GM18867 (cell line): Measurements from ENCODE around the gene SRXN1.

Experiments used
- ATAC-seq: cut with Tn5 transposase; IDR thresholded peaks from one replicate; pipeline ENCODE4 v1.9.1; 2021; ENCODE audit warnings: mild to moderate bottlenecking, moderate library complexity; ENCODE audit not compliant: unreplicated experiment

SRXN1 gene

GRCh38 chr20:637559-637958, 15.4 kb downstream of the SRXN1 start:
- ATAC-seq: no peak

- ATAC-seq: no peak
These were observed 17.1 kb downstream of the SRXN1 start for GRCh38 chr20:635893-636338.

GRCh38 chr20:635028-635892, 17.7 kb downstream of the SRXN1 start:
- ATAC-seq: no peak

- no peak for ATAC-seq
These were observed 18.7 kb downstream of the SRXN1 start for GRCh38 chr20:634148-634925.

GRCh38 chr20:631101-631500, 21.9 kb downstream of the SRXN1 start:
- no peak for ATAC-seq

GRCh38 chr20:626579-626978, 26.4 kb downstream of the SRXN1 start:
- ATAC-seq: no peak

GRCh38 chr20:625360-625932, 27.6 kb downstream of the SRXN1 start:
- no peak for ATAC-seq

- ATAC-seq: no peak
These were observed 29.3 kb downstream of the SRXN1 start for GRCh38 chr20:623704-624103.

- no peak for ATAC-seq
These were observed 30.0 kb downstream of the SRXN1 start for GRCh38 chr20:623021-623420.

GRCh38 chr20:622161-622560, 30.8 kb downstream of the SRXN1 start:
- no peak for ATAC-seq

GRCh38 chr20:621125-621756, 31.8 kb downstream of the SRXN1 start:
- no peak for ATAC-seq

- ATAC-seq: no peak
These were observed 32.8 kb downstream of the SRXN1 start for GRCh38 chr20:620246-620645.

- no peak for ATAC-seq
These were observed 34.0 kb downstream of the SRXN1 start for GRCh38 chr20:618980-619379.

GRCh38 chr20:617934-618690, 34.9 kb downstream of the SRXN1 start:
- ATAC-seq: no peak

- ATAC-seq: no peak
These were observed 37.5 kb downstream of the SRXN1 start for GRCh38 chr20:615514-615913.

- ATAC-seq: no peak
These were observed 41.2 kb downstream of the SRXN1 start for GRCh38 chr20:611843-612185.

GRCh38 chr20:611047-611842, 41.8 kb downstream of the SRXN1 start:
- ATAC-seq: no peak

GRCh38 chr20:610130-611046, 42.6 kb downstream of the SRXN1 start, which contains the start of gene TCF15:
TSS of gene TCF15 (minus strand) at chr20:610309. CDS start at chr20:610237, 72 bp downstream.
- peak; percentile 78 for ATAC-seq
